T47D (cell line): ENCODE measurements around the gene LCNL1.

ENCODE experiments used
- DNase-seq, 2 experiments: peaks; one replicate each; pipeline versions ENCODE4 v3.0.0 to v3.0.0-alpha.2; 2011 to 2012; ENCODE audit warnings: low read depth in 1 of 2, low spot score in 1 of 2
- JUND ChIP-seq: IDR thresholded peaks from 2 replicates; pipeline ENCODE4 v1.6.1; 2012; ENCODE audit warnings: low read depth
- in situ Hi-C: cut with HindIII; loops from 2 replicates; pipeline ENCODE4 v1.10.0; 2016; ENCODE audit warnings: low sequenced_read_pairs, low pct_unique_long_range_greater_than_20kb

LCNL1 gene

DNA sequence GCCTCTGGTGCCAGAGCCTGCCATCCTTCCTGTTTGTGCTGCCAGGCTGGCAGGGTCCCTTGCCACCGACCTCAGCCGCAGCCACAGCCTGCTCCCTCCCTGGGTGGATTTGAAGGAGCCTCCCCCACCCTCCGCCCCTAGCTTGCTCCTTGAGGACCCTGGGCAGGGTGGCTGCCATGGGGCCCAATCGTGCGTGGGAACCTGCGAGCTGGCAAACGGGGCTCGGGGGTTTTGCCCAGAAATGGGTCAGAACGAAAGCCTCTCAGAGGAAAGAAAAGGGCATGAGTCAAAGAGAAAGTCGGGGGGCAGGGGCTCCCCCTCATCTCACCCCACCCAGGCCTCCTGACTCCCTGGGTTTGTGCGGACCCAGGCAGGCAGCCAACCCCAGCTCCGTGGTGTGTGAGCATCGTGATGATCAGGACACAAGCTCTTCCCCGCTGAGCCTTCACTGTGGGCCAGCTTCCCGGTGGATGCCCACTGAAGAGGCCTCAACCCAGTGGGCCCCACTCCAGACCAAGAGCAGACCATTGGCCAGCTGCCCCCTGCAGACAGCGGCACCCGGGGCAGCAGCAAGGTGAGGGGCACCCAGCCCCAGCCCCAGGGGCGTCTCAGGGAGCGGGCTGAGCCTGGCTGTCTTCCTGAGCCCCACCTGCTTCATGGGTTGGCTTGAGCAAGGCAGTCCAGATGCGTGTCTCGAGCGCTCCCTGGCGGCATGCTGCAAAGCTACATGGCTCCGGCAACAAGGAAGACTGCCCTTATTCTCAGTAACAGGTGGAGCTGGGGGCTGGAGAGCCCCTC is 52.1 kb downstream of the LCNL1 start:
- peak; percentile 91 to 95 for DNase-seq
- in situ Hi-C loops, result no loop called here
- no peak for TF ChIP-seq JUND
